ENCODE results near the gene SNTB2. TPM values are rescaled to one million over a fixed set of nuclear protein-coding genes. Genes with fewer than 3 reads are reported as not detected.

Gene SNTB2
- total RNA-seq, 1 donor from 2014 or later: 49.5 TPM

DNA sequence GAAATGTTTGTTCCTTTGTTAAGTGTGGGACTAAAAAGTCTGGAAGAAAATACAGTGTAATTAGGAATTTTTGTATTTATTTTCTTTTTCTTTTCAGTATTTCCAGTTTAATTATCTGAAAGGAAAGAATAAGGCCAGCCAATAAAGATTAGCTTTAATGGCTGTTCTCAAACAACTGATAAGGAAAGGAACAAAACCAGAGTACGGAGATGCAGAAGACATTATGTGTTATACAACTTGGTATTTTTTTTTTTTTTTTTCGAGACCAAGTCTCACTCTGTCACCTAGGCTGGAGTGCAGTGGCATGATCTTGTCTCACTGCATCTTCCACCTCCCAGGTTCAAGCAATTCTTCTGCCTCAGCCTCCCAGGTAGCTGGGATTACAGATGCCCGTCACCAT, 47.5 kb downstream of the SNTB2 start:
- no peak overlapping the region for H3K27ac Mint-ChIP-seq (ENCODE audit: unreplicated experiment)
- TF ChIP-seq, protein P1, sequence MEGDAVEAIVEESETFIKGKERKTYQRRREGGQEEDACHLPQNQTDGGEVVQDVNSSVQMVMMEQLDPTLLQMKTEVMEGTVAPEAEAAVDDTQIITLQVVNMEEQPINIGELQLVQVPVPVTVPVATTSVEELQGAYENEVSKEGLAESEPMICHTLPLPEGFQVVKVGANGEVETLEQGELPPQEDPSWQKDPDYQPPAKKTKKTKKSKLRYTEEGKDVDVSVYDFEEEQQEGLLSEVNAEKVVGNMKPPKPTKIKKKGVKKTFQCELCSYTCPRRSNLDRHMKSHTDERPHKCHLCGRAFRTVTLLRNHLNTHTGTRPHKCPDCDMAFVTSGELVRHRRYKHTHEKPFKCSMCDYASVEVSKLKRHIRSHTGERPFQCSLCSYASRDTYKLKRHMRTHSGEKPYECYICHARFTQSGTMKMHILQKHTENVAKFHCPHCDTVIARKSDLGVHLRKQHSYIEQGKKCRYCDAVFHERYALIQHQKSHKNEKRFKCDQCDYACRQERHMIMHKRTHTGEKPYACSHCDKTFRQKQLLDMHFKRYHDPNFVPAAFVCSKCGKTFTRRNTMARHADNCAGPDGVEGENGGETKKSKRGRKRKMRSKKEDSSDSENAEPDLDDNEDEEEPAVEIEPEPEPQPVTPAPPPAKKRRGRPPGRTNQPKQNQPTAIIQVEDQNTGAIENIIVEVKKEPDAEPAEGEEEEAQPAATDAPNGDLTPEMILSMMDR (IDR thresholded peaks at IDR 0.05): no peak
- H3K27me3 Mint-ChIP-seq (ENCODE audit: low read depth): no peaks in the 10 kb centered on the region
- H3K4me1 Mint-ChIP-seq (ENCODE audit: low read depth): peaks cover 15% of the 10 kb centered on the region
- no peaks in the 10 kb centered on the region for H3K36me3 Mint-ChIP-seq (ENCODE audit: low read depth)
- no peaks in the 10 kb centered on the region for H3K9me3 Mint-ChIP-seq (ENCODE audit: low read depth)
- no peak for DNase-seq (ENCODE audit: low spot score)
- no peak overlapping the region for H3K4me3 Mint-ChIP-seq (ENCODE audit: unreplicated experiment)

DNA sequence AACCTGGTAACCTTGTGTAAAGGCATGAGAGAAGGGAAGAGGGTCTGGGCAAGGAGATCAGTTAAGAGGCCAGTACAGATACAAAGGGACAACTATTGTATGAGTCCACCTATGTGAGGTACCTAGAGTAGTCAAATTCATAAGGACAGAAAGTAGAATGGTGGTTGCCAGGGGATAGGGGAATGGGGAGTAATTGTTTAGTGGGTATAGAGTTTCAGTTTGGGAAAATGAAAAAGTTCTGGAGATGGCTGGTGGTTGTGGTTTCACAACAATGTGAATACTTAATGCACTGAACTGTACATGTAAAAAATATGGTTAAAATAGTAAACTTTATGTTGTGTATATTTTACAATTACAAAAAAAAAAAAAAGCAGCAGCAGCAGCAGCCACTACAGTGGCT, 49.4 kb downstream of the SNTB2 start:
- H3K27me3 Mint-ChIP-seq (ENCODE audit: low read depth): no peaks in the 10 kb centered on the region
- TF ChIP-seq, protein P1 (IDR thresholded peaks at IDR 0.05): no peak
- H3K36me3 Mint-ChIP-seq (ENCODE audit: low read depth): peaks cover 3% of the 10 kb centered on the region
- DNase-seq (ENCODE audit: low spot score): no peak
- H3K4me3 Mint-ChIP-seq (ENCODE audit: unreplicated experiment): no peak overlapping the region
- no peaks in the 10 kb centered on the region for H3K9me3 Mint-ChIP-seq (ENCODE audit: low read depth)
- H3K4me1 Mint-ChIP-seq (ENCODE audit: low read depth): peaks cover 18% of the 10 kb centered on the region
- no peak overlapping the region for H3K27ac Mint-ChIP-seq (ENCODE audit: unreplicated experiment)

DNA sequence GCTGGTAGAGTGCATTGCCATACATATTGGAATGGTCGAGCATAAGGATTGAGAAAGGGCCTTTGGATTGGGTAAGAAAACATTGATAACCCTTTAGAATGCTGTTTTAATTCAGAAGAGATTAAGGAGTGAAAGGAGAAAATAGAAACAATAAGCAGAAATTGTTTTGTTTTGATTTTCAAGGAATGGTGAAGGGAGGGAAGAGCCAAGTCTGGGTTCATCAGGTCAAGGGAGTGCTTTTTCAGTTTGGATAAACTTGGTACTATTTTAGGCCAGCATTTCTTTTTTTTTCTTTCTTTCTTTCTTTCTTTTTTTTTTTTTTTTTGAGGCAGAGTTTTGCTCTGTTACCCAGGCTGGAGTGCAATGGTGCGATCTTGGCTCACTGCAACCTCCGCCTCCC, 50.3 kb downstream of the SNTB2 start:
- DNase-seq (ENCODE audit: low spot score): no peak
- Mint-ChIP-seq H3K4me3 (ENCODE audit: unreplicated experiment) (no peak overlapping the region), H3K27ac (ENCODE audit: unreplicated experiment) (no peak overlapping the region), H3K9me3 (ENCODE audit: low read depth) (no peaks in the 10 kb centered on the region), H3K36me3 (ENCODE audit: low read depth) (peaks cover 3% of the 10 kb centered on the region), H3K4me1 (ENCODE audit: low read depth) (peaks cover 22% of the 10 kb centered on the region), H3K27me3 (ENCODE audit: low read depth) (no peaks in the 10 kb centered on the region)
- TF ChIP-seq, protein P1 (IDR thresholded peaks at IDR 0.05): no peak

DNA sequence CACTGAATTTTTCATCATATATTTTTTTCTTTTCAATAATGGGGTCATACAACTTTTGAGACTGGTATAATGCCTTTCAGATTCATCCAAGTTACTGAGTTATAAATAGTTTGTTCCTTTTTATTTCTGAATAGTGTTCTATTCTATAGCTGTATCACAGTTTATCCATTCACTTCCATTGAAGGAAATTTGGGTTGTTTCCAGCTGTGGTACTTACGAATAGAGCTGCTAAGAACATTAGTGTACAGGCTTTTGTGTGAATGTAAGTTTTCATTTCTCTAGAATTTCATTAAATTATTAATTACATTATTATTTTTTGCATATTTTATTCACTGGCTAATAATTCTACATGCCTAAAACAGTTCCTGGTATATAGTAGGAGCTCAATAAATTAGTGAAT, 52.9 kb downstream of the SNTB2 start:
- peaks cover 3% of the 10 kb centered on the region for H3K36me3 Mint-ChIP-seq (ENCODE audit: low read depth)
- no peak overlapping the region for H3K27ac Mint-ChIP-seq (ENCODE audit: unreplicated experiment)
- peaks cover 34% of the 10 kb centered on the region for H3K4me1 Mint-ChIP-seq (ENCODE audit: low read depth)
- H3K9me3 Mint-ChIP-seq (ENCODE audit: low read depth): no peaks in the 10 kb centered on the region
- H3K27me3 Mint-ChIP-seq (ENCODE audit: low read depth): no peaks in the 10 kb centered on the region
- H3K4me3 Mint-ChIP-seq (ENCODE audit: unreplicated experiment): no peak overlapping the region
- TF ChIP-seq, protein P1 (IDR thresholded peaks at IDR 0.05): no peak
- DNase-seq (ENCODE audit: low spot score): no peak

DNA sequence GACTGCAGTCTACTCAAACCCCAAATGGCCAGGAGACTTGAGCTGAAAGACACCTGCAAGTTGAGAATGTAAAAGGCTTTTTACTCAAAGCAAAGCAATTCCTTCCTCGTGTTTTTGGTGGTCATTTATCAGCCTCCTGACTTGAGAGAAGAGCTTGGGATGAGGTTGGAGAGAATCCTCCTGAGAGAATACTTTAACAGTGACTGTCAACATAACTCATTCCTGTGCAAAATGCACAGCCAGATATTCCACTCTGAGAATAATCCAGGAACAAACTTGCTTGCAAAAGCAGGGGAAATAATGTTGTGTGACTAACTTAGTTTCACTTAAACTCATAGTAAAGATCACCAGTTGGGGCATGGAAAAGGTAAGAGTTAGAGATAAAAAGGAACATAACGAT, 53.4 kb downstream of the SNTB2 start:
- Mint-ChIP-seq H3K9me3 (ENCODE audit: low read depth) (no peaks in the 10 kb centered on the region), H3K4me3 (ENCODE audit: unreplicated experiment) (no peak overlapping the region), H3K27ac (ENCODE audit: unreplicated experiment) (peak overlapping the region; percentile 29), H3K4me1 (ENCODE audit: low read depth) (peaks cover 37% of the 10 kb centered on the region), H3K36me3 (ENCODE audit: low read depth) (peaks cover 3% of the 10 kb centered on the region), H3K27me3 (ENCODE audit: low read depth) (no peaks in the 10 kb centered on the region)
- TF ChIP-seq, protein P1 (IDR thresholded peaks at IDR 0.05): no peak
- DNase-seq (ENCODE audit: low spot score): no peak

Data from chondrocyte (in vitro differentiated cells).